Hepatocyte (in vitro differentiated cells): Measurements from ENCODE around the gene JAKMIP1.

Experiments
- EZH2phosphoT487 ChIP-seq: fragments of 200-600 bp; sonication (generic); IDR thresholded peaks from one replicate; pipeline ENCODE4 v1.6.1; 2018; ENCODE audit warnings: antibody characterized with exemption, mild to moderate bottlenecking, low read depth, moderate library complexity; ENCODE audit not compliant: unreplicated experiment, severe bottlenecking
- TF ChIP-seq, protein P1 (sequence below): fragments of 200-600 bp; sonication (generic); IDR thresholded peaks from 2 replicates; pipeline ENCODE4 v1.5.1; 2016; ENCODE audit warnings: antibody characterized with exemption, mild to moderate bottlenecking; ENCODE audit not compliant: poor library complexity

- TF ChIP-seq, protein P1, sequence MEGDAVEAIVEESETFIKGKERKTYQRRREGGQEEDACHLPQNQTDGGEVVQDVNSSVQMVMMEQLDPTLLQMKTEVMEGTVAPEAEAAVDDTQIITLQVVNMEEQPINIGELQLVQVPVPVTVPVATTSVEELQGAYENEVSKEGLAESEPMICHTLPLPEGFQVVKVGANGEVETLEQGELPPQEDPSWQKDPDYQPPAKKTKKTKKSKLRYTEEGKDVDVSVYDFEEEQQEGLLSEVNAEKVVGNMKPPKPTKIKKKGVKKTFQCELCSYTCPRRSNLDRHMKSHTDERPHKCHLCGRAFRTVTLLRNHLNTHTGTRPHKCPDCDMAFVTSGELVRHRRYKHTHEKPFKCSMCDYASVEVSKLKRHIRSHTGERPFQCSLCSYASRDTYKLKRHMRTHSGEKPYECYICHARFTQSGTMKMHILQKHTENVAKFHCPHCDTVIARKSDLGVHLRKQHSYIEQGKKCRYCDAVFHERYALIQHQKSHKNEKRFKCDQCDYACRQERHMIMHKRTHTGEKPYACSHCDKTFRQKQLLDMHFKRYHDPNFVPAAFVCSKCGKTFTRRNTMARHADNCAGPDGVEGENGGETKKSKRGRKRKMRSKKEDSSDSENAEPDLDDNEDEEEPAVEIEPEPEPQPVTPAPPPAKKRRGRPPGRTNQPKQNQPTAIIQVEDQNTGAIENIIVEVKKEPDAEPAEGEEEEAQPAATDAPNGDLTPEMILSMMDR, result no peak
- TF ChIP-seq EZH2phosphoT487, result no peak
Observed at GRCh38 chr4:6132716-6133115, 67.6 kb downstream of the JAKMIP1 start.
